ENCODE data around the gene ALAD.

ALAD gene

GRCh38 chr9:113350107-113350661, 50.9 kb downstream of the ALAD start:
- TF ChIP-seq, protein P1, sequence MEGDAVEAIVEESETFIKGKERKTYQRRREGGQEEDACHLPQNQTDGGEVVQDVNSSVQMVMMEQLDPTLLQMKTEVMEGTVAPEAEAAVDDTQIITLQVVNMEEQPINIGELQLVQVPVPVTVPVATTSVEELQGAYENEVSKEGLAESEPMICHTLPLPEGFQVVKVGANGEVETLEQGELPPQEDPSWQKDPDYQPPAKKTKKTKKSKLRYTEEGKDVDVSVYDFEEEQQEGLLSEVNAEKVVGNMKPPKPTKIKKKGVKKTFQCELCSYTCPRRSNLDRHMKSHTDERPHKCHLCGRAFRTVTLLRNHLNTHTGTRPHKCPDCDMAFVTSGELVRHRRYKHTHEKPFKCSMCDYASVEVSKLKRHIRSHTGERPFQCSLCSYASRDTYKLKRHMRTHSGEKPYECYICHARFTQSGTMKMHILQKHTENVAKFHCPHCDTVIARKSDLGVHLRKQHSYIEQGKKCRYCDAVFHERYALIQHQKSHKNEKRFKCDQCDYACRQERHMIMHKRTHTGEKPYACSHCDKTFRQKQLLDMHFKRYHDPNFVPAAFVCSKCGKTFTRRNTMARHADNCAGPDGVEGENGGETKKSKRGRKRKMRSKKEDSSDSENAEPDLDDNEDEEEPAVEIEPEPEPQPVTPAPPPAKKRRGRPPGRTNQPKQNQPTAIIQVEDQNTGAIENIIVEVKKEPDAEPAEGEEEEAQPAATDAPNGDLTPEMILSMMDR (IDR thresholded peaks at IDR 0.05; ENCODE audit: insufficient read depth, missing control alignments): no peak
- no peak for DNase-seq (ENCODE audit: insufficient read length, low spot score)
- no peak for FAIRE-seq

- TF ChIP-seq, protein P1 (IDR thresholded peaks at IDR 0.05; ENCODE audit: insufficient read depth, missing control alignments): no peak
Observed at GRCh38 chr9:113349445-113350094, 51.5 kb downstream of the ALAD start, which contains the start of gene BSPRY. BSPRY (plus strand) TSS chr9:113349541; CDS start chr9:113349580, 39 bp downstream.

GRCh38 chr9:113349066-113349444, 52.0 kb downstream of the ALAD start:
- no peak for FAIRE-seq
- DNase-seq (ENCODE audit: insufficient read length, low spot score): no peak
- TF ChIP-seq, protein P1 (IDR thresholded peaks at IDR 0.05; ENCODE audit: insufficient read depth, missing control alignments): no peak

More at GRCh38 chr9:113349445-113350094, 51.5 kb downstream of the ALAD start, which contains the start of gene BSPRY:
- FAIRE-seq: no peak
- DNase-seq (ENCODE audit: insufficient read length, low spot score): no peak

- TF ChIP-seq, protein P1 (IDR thresholded peaks at IDR 0.05; ENCODE audit: insufficient read depth, missing control alignments): no peak
- FAIRE-seq (no peak), DNase-seq (ENCODE audit: insufficient read length, low spot score) (no peak)
Observed at GRCh38 chr9:113348437-113348836, 52.6 kb downstream of the ALAD start.

GRCh38 chr9:113345671-113346070, 55.4 kb downstream of the ALAD start:
- TF ChIP-seq, protein P1 (IDR thresholded peaks at IDR 0.05; ENCODE audit: insufficient read depth, missing control alignments): no peak
- FAIRE-seq (no peak), DNase-seq (ENCODE audit: insufficient read length, low spot score) (no peak)

- no peak for FAIRE-seq
- TF ChIP-seq, protein P1 (IDR thresholded peaks at IDR 0.05; ENCODE audit: insufficient read depth, missing control alignments): no peak
- no peak for DNase-seq (ENCODE audit: insufficient read length, low spot score)
Observed at GRCh38 chr9:113345190-113345589, 55.9 kb downstream of the ALAD start.

- TF ChIP-seq, protein P1 (IDR thresholded peaks at IDR 0.05; ENCODE audit: insufficient read depth, missing control alignments): no peak
- no peak for DNase-seq (ENCODE audit: insufficient read length, low spot score)
- FAIRE-seq: no peak
Observed at GRCh38 chr9:113343732-113344231, 57.3 kb downstream of the ALAD start.

All from D721Med (cell line).